GM21786 (cell line): Measurements from ENCODE around the gene RIT2.

ENCODE experiments used
- ATAC-seq: cut with Tn5 transposase; IDR thresholded peaks from one replicate; pipeline ENCODE4 v1.9.1; 2021; ENCODE audit not compliant: unreplicated experiment

The RIT2 gene

DNA sequence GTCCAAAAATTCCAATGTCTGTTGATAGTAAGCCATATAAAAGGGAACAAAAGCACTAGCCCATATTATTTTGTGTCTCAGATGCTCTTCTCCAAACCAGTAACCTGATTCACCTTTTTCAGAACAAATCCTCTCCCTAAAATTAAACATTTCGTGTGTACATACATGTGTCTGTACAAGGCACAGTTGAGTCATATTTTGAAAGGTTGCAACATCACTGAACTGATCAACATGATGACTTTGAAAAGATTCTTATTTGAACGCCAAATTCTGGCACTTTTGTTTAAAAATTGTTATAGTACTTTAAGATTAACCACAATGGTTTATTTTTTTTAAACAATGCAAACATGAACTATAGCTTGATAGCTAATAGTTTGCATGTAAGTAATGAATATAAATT is 102.5 kb downstream of the RIT2 start:
- ATAC-seq = no peak

- ATAC-seq = no peak
These were observed 104.9 kb downstream of the RIT2 start for GRCh38 chr18:43010611-43011010.

DNA sequence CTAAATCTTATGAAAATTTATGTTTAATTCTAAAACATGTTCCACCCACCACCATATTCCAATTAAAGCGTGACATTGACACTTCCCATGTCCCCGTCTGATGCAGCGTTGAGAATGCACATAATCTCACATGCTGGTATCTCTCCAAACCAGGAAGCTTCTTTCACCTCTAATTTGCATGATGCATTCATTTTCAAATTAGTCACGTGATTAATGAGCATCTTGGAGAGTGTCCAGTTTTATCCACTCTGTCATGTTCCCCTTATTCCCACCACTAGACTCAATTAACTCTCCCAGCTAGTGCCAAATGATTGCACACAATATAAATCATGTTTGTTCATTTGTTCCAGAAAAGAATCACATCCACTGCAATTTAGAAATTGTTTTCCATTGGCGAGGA is 105.8 kb downstream of the RIT2 start:
- no peak for ATAC-seq

- no peak for ATAC-seq
These were observed 108.1 kb downstream of the RIT2 start for GRCh38 chr18:43007365-43007764.

- ATAC-seq = no peak
These were observed 111.1 kb downstream of the RIT2 start for GRCh38 chr18:43004421-43004820.

DNA sequence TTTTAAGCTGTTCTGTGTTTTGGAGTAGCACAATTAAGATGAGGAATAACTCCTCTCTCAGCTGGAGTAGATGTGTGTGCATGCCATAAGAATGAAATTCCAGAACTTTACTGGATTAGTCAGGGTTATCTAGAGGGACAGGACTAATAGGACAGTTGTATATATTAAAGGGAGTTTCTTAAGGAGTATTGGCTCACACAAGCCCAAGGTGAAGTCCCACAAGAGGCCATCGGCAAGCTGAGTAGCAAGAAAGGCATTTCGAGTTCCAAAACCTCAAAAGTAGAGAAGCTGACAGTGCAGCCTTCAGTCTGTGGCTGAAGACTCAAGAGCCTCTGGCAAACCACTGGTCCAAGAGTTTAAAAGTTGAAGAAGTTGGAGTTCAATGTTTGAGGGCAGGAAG is 113.7 kb downstream of the RIT2 start:
- ATAC-seq = no peak

- no peak for ATAC-seq
These were observed 118.7 kb downstream of the RIT2 start for GRCh38 chr18:42996824-42997223.

DNA sequence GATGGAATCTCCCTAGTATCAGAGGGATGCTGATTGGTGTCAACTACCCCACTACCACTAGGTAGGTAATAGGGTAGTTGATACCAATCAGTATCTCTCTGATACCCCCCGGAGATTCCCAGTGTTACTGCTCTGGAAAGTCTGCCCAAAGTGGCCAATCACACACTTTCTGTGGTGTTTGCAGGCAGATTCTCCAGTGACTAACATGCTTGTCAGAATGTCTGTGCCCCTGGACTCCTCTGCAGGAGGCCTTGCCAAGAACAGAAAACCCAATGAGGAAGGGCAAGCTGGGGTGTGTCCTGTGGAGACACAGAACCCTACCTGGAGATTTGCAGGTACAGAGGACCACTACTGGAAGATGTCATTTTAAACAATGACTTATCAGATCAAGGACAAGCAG is 135.1 kb downstream of the RIT2 start:
- ATAC-seq = no peak

DNA sequence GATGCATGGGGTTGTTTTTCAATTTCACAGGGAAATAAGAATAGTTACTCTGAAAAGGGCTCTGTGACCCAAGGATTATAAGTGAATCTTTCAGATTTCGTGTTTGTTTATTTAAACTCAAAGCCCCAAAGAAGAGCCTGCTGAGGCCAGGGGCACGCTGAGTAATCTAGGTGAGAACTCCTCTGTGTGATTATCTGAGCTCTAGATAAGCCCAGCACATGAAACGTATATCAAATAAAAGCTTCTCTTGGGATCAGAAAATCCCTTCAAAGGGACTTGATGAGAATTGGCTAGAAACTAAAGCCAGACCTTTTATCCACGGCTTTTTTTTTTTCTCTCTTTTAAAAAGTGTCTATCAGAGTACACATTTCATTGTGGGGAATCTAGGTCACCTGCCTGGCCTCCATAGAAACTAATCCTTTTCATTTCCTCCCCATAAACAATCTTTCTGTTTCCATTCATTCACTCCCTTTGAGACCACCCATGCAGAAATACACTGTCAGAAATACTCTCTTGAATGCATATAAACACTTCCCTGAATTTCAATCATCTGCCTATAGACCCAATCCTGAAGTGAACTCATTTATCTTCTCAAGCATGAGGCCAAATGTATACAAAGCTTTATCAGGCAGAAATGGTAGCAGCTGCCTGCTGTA is 137.4 kb downstream of the RIT2 start:
- ATAC-seq = no peak

DNA sequence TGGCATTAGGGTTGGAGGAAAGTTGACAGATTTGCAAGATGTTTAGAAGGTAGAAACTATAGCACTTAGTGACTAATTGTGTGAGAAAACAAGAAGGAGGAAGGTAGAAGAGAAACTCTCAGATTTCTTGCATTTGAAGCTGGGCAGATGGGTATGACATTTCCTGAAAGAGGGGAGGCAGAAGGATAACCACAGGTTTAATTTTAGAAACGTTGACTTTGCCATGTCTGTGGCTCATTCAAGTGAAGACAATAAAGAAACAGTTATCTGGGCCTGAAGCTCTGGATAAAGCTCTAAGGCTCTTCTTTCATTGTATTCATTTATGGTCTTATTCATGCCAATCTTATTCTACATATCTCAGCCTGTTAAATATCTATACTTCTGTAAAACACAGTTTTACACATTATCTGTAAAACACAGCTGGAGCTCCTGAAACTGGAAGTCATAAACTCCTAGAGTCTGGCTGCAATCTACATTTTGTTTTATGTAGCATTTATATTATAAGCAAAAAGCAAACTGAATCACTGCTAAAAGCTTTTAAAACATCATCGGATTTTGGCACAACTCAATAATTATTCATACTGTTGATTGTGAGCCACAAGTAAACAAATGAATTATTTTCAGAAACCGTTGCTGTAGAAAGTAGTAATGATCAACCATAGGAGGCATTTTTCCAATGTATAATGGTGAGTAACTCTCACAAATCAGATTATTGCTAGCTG is 138.5 kb downstream of the RIT2 start:
- ATAC-seq = no peak

- ATAC-seq = no peak
These were observed 146.1 kb downstream of the RIT2 start for GRCh38 chr18:42969366-42969765.

GRCh38 chr18:42961298-42961697 is 154.2 kb downstream of the RIT2 start:
- ATAC-seq = no peak

GRCh38 chr18:42959528-42959927 is 156.0 kb downstream of the RIT2 start:
- no peak for ATAC-seq

GRCh38 chr18:42958353-42958752 is 157.1 kb downstream of the RIT2 start:
- ATAC-seq = no peak

DNA sequence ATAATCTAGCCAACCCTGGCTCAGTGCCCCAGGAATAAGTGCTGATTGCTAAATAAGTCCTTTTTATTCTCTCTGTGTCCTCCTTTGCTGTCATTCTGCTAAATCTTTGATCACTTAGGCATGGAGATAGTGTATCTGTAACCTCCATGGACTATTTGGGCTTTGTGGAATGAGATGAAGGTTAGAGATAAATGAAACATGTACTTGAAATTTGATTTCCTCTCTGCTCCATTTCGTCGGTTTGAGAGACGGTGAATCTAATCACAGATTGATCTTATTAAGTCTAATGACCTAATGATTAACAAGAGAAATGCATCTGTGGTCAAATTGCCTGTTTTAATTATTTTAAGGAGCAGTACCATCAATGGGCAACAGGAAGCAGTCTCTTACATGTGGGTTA is 159.2 kb downstream of the RIT2 start:
- no peak for ATAC-seq

DNA sequence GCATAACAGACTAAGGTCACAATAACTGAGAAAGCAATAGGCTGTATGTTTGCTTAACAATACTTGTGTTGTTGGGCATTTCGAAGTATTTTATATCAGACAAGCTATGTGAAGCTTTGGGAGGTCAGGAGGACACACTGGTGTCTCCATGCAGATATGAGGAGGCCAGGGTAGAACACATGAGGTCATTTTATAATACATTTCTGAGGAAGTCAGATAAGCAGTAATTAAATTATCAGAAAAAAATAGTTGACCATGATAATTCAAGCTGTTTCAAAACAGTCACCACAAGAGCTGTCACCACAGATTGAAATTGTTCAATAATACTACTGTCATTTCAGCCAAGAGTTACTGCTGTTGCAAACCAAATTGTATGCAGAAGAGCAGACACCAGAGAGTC is 160.6 kb downstream of the RIT2 start:
- ATAC-seq = no peak

- no peak for ATAC-seq
These were observed 162.2 kb downstream of the RIT2 start for GRCh38 chr18:42953306-42953705.

GRCh38 chr18:42950732-42951131 is 164.8 kb downstream of the RIT2 start:
- ATAC-seq = no peak

DNA sequence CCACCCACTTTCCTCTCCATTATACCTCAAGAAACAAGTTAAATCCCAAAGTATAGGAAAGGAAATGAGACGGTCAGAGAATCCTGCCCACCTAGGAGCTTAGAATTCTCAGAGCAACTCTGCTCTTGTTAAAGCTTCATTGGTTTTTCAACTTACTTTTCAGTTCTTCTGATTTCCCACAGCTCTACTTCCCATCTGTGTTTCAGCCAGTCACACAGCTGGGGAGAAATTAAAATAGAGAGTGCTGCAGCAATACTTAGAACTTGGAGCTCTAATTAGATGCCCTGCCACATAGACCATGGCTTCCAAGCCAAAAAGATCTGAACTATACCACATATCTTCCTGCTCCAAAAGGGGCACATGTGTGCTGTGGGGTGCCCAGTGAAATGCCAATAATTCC is 166.7 kb downstream of the RIT2 start:
- ATAC-seq = no peak

DNA sequence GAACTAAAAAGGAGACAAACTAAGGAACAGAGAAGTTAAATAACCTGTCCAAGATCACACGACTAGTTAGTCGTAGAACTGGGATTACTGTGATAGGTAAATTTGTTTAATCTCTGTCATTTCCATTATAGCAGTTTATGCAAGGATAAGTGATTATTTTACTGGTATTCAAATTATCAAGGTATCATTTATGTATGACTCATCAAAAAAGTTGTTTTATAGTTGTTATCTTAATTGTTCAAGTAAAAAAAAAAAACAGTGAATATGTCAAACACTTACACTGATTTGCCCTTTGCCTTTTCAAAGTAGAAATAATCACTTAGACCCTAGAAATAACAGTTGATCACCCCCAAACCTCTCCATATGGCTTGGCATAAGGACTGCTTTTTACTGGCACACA is 173.6 kb downstream of the RIT2 start:
- no peak for ATAC-seq

DNA sequence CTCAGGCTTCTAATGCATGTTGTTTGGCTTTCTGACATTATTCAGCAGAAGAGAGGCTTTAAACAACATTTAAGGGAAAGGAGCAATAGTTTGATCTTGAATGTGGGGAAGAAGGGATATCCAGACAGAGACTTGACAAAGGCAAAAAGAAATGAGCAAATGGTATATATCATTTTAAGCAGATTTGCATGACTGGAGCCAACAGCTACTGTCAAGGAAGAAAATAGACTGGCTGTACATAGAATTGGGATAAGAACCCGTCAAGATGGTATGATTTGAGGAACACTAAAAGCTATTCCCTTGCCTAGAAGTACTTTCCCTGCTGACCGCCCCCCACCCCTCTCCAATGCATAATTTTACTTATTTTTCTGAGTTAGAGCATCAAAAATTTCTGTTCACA is 174.5 kb downstream of the RIT2 start:
- no peak for ATAC-seq

GRCh38 chr18:42937436-42937835 is 178.0 kb downstream of the RIT2 start:
- ATAC-seq = no peak

DNA sequence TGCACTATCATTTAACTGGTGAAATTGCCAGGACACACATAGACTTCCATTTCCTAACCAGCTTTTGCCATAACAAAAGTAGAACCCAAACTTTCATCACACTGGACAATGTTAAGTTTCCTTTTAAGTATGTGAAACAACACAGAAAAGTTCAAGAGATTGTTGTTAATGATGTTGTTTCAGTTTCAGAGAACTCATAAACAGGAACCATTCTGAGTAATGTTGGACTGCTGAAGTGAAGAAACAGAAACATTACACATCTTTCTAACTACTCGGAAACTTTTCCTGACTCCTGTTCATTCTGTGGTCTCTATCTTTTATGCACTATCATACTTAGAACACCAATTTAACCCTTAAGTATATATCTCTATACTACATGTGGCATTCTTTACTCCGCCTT is 179.2 kb downstream of the RIT2 start:
- ATAC-seq = peak; percentile 83
